Esophagus muscularis mucosa (tissue), 4 donors: ENCODE measurements around the gene HOXB6. TPM values are rescaled to one million over a fixed set of nuclear protein-coding genes. Genes with fewer than 3 reads are reported as not detected.

Experiments used
- DNase-seq: peaks from one replicate; pipeline ENCODE4 v3.0.0-alpha.2; 2017; ENCODE audit errors: extremely low spot score
- H3K27ac ChIP-seq, 4 donors: fragments of 200-600 bp; sonication (generic); replicated peaks in 1 of 4; 1 replicate in 3 of 4; 2 replicates in 1 of 4; pipeline ENCODE4 v1.5.1; 2016 to 2019; ENCODE audit warnings: mild to moderate bottlenecking in 1 of 4
- H3K27me3 ChIP-seq, 4 donors: fragments of 200-600 bp; sonication (generic); one replicate each; pipeline versions ENCODE4 v1.5.1 to v1.6.0; 2016 to 2019
- H3K36me3 ChIP-seq, 4 donors: fragments of 200-600 bp; sonication (generic); one replicate each; pipeline ENCODE4 v1.5.1; 2016 to 2019
- H3K4me1 ChIP-seq, 4 donors: fragments of 200-600 bp; sonication (generic); one replicate each; pipeline ENCODE4 v1.5.1; 2016 to 2019
- H3K4me3 ChIP-seq, 4 donors: fragments of 200-600 bp; sonication (generic); 1 replicate in 2 of 4; 2 replicates in 2 of 4; pipeline ENCODE4 v1.5.1; 2016 to 2019; ENCODE audit warnings: mild to moderate bottlenecking in 4 of 4, moderate library complexity in 1 of 4
- H3K9me3 ChIP-seq, 4 donors: fragments of 200-600 bp; sonication (generic); 1 replicate in 3 of 4; 2 replicates in 1 of 4; pipeline ENCODE4 v1.5.1; 2016 to 2019
- CTCF ChIP-seq, 3 experiments: fragments of 200-600 bp in 2 of 3; fragments of 450-650 bp in 1 of 3; sonication (generic) in 2 of 3; IDR thresholded peaks; one replicate each; pipeline ENCODE4 v1.5.1; 2017 to 2019; ENCODE audit warnings: antibody characterized with exemption in 3 of 3, mild to moderate bottlenecking in 2 of 3, moderate library complexity in 1 of 3
- EP300 ChIP-seq: sonication (generic); formaldehyde crosslinking; IDR thresholded peaks from one replicate; pipeline ENCODE4 v1.6.1; 2017; ENCODE audit warnings: antibody characterized with exemption
- POLR2A ChIP-seq: fragments of 450-650 bp; IDR thresholded peaks from one replicate; pipeline ENCODE4 v1.6.1; 2017; ENCODE audit warnings: antibody characterized with exemption, moderate library complexity, mild to moderate bottlenecking, low read depth
- POLR2AphosphoS5 ChIP-seq, 2 donors: sonication (generic); formaldehyde crosslinking; IDR thresholded peaks; one replicate each; pipeline ENCODE4 v1.6.1; 2017; ENCODE audit warnings: antibody characterized with exemption in 2 of 2
- WGBS: methylation state at CpG from one replicate; pipeline ENCODE4 v1.1.5; 2018; 5-methylcytosine and 5-hydroxymethylcytosine counted together
- intact Hi-C: fragments of 100-400 bp; cut with DNase I; formaldehyde crosslinking; loops from one replicate; pipeline ENCODE4 v1.15.1; 2023
- total RNA-seq, 4 donors: library from RNA; depleted of rRNA; stranded (reverse); fragments of >200 nt; gene quantifications; one replicate each; pipeline versions ENCODE4 v1.1.0 to v1.2.1, GENCODE V29; 2016

The HOXB6 gene
- total RNA-seq, 4 donors from 2014 or later: 2.2 to 5.4 (median 2.9) TPM

DNA sequence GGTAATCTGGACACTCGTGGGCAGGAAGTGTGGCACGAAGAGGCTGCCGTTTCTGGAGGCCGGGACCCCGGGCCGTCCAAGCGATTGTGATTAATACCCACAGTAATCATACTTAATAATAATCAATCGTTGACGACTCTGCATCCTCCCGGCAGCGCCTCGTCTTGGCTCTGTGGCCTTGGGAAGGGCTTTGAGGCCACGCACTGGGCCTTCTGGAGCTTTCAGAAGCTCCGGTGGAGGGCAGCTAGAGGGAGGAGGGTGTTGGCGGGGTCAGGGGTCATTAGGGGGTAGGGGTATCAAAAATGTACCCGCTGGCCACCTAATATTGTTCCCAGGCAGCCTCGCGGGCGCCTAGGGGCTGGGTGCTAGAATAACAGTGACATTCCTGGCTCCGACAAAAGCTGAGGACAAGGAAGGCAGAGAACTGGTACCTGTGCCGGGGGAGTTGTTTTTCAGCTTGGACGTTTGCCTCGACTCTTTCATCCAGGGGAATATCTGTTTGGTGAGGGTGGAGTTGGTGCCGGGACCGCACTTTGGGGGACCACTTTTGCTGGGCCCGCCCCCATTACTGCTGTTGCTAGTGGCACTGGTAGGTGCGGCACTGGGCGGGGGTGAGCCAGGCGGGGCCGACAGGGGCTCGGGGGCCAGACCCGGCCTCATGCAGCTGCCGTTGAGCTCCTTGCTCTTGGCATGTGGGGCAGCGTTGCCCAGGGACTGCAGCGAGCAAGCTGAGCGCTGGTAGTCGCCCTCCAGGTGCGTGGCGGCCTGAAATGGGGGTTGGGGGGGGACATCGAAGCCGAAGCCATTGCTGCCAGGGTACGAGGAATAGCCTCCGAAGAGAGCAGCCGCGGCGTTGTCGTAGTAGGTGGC is 53.0 kb downstream of the HOXB6 start:
- TF ChIP-seq CTCF (IDR thresholded peaks at IDR 0.05) (no peak), POLR2AphosphoS5 (IDR thresholded peaks at IDR 0.05) (no peak), POLR2A (no peak), EP300 (no peak)
- Histone ChIP-seq H3K36me3 (peaks cover 4 to 29% (median 23%) of the 10 kb centered on the region in 4 donors), H3K4me3 (peak overlapping the region; percentile 36 to 57 (median 40)), H3K4me1 (peaks cover 33 to 97% (median 97%) of the 10 kb centered on the region in 4 donors), H3K27ac (peak overlapping the region; percentile 91 to 97 (median 96)), H3K9me3 (no peaks in the 10 kb centered on the region), H3K27me3 (no peaks in the 10 kb centered on the region)
- intact Hi-C loops: no loop called here
- WGBS: 63% methylated on average over 39 of the region's 47 CpGs
- DNase-seq: no peak

DNA sequence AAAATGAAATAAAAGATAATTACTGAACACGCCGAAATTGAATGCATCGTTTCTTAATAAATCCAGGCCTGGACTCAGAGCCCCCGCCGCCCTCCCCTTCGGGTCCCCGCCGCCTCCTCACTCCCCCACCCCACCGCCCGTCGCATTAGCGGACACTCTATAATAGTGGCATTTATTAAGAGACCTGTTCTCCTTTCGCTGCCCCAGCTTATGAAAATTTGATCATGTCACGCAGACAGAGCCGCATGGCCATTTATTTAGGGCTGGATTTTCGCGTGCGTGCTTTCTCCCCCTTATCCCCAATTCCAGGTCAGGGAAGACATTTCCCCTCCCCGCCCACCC is 53.6 kb downstream of the HOXB6 start:
- intact Hi-C loops: no loop called here
- 74% methylated on average over 19 of the region's 19 CpGs for WGBS
- Histone ChIP-seq H3K36me3 (peaks cover 4 to 29% (median 23%) of the 10 kb centered on the region in 4 donors), H3K27me3 (no peaks in the 10 kb centered on the region), H3K4me1 (peaks cover 31 to 97% (median 97%) of the 10 kb centered on the region in 4 donors), H3K4me3 (peak overlapping the region; percentile 36 to 57 (median 40)), H3K27ac (peak overlapping the region; percentile 91 to 97 (median 96)), H3K9me3 (no peaks in the 10 kb centered on the region)
- DNase-seq: no peak
- no peak for TF ChIP-seq EP300
- no peak for TF ChIP-seq POLR2AphosphoS5 (IDR thresholded peaks at IDR 0.05)
- TF ChIP-seq CTCF (IDR thresholded peaks at IDR 0.05): no peak
- no peak for TF ChIP-seq POLR2A

GRCh38 chr17:48550502-48551213 is 54.1 kb downstream of the HOXB6 start:
- TF ChIP-seq EP300 (no peak), CTCF (IDR thresholded peaks at IDR 0.05) (peak in 1 of 3 experiments; percentile 29)
- Histone ChIP-seq H3K9me3 (no peaks in the 10 kb centered on the region), H3K4me3 (peak overlapping the region; percentile 36 to 57 (median 40)), H3K4me1 (peaks cover 32 to 97% (median 97%) of the 10 kb centered on the region in 4 donors), H3K27me3 (no peaks in the 10 kb centered on the region), H3K27ac (peak overlapping the region; percentile 91 to 97 (median 96)), H3K36me3 (peaks cover 4 to 29% (median 23%) of the 10 kb centered on the region in 4 donors)
- WGBS: 67% methylated on average over 61 of the region's 70 CpGs
- no peak for DNase-seq
- intact Hi-C loops: no loop called here

- H3K27me3 ChIP-seq: no peaks in the 10 kb centered on the region
- no peaks in the 10 kb centered on the region for H3K9me3 ChIP-seq
- peak overlapping the region; percentile 36 to 57 (median 40) for H3K4me3 ChIP-seq
- peak overlapping the region; percentile 91 to 97 (median 96) for H3K27ac ChIP-seq
- WGBS: 67% methylated on average over 18 of the region's 18 CpGs
- peaks cover 38 to 100% (median 100%) of the 10 kb centered on the region in 4 donors for H3K4me1 ChIP-seq
- DNase-seq: no peak
- H3K36me3 ChIP-seq: peaks cover 4 to 29% (median 23%) of the 10 kb centered on the region in 4 donors
- intact Hi-C loops: no loop called here
- TF ChIP-seq CTCF (IDR thresholded peaks at IDR 0.05) (no peak), POLR2AphosphoS5 (IDR thresholded peaks at IDR 0.05) (no peak), EP300 (no peak), POLR2A (no peak)
These were observed 54.8 kb downstream of the HOXB6 start for GRCh38 chr17:48549914-48550501.
